SKM-1 treated with dmso at 0.1 percent for 144 hours (cell line): ENCODE results near the gene NIPAL4.
A peak's percentile ranks its signal among the peaks of the same experiment; 100 is the strongest.
"Not testable (repeated sequence)": the region's sequence is repeated elsewhere in the genome, so short reads cannot be mapped to it uniquely, and the experiment has no call there.

Experiments
- DNase-seq: peaks from one replicate; lab custom pipeline; 2025; ENCODE audit not compliant: unreplicated experiment; lab: John Stamatoyannopoulos, UW

The NIPAL4 gene

GRCh38 chr5:157459715-157460599 lies at the start of gene NIPAL4:
NIPAL4 (plus strand) TSS chr5:157460213; CDS start chr5:157460321, 108 bp downstream.
- DNase-seq, result no peak

- DNase-seq, result no peak
Measured at GRCh38 chr5:157415838-157416237, 44.2 kb upstream of the NIPAL4 start.

DNA sequence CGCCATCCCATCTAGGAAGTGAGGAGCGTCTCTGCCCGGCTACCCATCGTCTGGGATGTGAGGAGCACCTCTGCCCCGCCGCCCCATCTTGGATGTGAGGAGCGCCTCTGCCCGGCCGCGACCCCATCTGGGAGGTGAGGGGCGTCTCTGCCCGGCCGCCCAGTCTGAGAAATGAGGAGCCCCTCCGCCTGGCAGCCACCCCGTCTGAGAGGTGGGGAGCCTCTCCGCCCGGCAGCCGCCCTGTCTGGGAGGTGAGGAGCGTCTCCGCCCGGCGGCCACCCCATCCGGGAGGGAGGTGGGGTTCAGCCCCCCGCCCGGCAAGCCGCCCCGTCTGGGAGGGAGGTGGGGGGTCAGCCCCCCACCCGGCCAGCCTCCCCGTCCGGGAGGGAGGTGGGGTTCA lies 40.5 kb upstream of the NIPAL4 start:
- DNase-seq, result not testable (repeated sequence)

DNA sequence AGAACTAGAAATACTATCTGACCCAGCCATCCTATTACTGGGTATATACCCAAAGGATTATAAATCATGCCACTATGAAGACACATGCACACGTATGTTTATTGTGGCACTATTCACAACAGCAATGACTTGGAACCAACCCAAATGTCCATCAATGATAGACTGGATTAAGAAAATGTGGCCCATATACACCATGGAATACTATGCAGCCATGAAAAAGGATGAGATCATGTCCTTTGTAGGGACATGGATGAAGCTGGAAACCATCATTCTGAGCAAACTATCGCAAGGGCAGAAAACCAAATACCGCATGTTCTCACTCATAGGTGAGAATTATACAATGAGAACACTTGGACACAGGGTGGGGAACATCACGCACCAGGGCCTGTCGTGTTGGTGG lies 30.1 kb upstream of the NIPAL4 start:
- DNase-seq, result not testable (repeated sequence)

- DNase-seq, result peak; percentile 85
Measured at GRCh38 chr5:157431544-157432200, 28.3 kb upstream of the NIPAL4 start.

DNA sequence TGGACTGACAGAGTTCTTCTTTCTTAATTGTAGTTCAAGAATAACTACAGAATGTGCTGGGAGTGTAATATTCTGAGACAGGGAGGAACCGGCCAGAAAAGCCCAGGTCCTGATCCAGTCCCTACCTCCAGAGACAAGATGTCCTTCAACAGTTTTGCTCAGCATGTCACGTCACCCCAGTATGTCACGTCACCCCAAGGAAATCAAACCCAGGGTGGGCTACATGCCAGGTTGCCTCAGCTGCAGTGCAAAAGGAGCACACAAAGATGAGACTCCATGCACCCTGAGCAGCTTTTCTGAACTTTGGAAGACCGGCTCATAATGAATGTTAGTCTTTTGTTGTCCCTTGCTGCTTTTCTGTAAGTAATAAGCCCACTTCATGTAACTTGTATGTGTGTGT lies 25.9 kb upstream of the NIPAL4 start:
- DNase-seq, result no peak

- no peak for DNase-seq
Measured at GRCh38 chr5:157443041-157443549, 16.9 kb upstream of the NIPAL4 start.

DNA sequence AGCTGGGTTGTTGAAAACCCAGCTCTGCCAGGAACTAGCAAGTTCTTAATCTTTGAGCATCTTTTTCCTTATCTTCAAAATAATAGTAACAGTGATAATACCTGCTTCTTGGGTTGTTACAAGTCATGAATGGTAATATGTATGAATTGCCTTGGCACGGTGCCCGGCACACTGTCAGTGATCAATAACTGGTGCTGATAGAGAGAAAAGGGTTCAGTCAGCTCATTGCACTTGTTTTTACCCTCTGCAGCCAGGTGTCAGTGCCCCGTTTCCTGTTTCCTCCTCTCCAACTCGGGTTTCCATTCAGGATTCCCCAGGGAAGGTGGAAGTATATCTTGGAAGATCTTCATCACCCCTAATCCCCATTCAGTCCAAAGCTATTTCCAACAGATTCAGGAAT lies 15.8 kb upstream of the NIPAL4 start:
- no peak for DNase-seq

- no peak for DNase-seq
Measured at GRCh38 chr5:157445745-157446411, 14.1 kb upstream of the NIPAL4 start.

DNA sequence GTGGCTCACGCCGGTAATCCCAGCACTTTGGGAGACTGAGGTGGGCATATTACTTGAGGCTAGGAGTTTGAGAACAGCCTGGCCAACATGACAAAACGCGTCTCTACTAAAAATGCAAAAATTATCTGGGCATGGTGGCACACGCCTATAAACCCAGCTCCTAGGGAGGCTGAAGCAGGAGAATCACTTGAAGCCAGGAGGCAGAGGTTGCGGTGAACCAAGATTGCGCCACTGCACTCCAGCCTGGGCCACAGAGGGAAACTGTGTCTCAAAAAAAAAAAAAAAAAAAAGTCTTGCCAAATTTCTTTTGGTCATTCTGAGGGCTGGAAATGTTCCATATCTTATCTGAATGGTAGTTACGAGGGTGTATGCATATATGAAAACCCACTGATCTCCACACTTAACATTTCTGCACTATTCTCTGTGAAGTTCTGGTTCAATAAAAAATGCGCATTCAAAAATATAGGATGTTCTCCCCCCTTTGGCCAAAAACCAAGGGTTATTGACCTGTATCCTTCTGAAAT lies 13.5 kb upstream of the NIPAL4 start:
- no peak for DNase-seq

GRCh38 chr5:157447201-157447637 lies 12.8 kb upstream of the NIPAL4 start:
- no peak for DNase-seq

- no peak for DNase-seq
Measured at GRCh38 chr5:157449011-157449723, 10.8 kb upstream of the NIPAL4 start.

DNA sequence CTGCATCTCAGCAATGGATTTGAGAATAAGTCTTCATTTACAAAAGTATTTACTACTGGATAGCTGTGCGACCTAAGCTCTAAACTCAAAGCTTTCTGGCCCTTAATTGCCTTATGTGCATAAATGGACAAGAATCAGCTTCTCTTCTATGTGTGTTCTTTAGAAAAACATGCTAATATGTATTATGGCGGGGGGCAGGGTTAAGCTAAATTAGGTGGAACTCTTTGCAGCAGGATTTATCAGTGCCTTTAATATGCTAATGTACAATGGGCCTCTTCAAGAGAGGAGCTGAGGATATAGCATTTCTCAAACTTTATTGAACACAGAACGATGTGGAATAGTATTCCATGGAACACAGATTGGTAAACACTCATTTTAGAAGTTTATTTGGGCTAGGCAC lies 10.0 kb upstream of the NIPAL4 start:
- DNase-seq, result no peak

GRCh38 chr5:157451806-157452205 lies 8.2 kb upstream of the NIPAL4 start:
- DNase-seq, result no peak

DNA sequence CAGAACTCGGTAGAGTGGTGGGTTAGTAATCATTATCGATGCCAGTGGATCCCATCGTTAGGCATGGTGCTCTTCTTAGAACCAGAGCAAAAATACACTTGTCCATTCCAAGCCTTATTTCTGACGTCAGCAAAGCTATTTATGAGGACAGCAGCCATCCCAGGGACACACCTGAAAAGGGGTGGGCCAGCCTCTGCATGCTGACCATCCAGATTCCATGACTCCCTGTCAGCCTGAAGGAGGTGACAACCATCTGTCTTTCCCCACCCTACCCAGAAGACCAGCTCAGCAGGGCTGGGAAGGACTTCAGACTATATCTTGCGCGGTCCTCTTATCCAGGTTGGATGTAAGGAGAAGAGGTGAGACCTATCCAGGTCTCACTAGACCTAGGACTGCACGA lies 5.7 kb upstream of the NIPAL4 start:
- no peak for DNase-seq

DNA sequence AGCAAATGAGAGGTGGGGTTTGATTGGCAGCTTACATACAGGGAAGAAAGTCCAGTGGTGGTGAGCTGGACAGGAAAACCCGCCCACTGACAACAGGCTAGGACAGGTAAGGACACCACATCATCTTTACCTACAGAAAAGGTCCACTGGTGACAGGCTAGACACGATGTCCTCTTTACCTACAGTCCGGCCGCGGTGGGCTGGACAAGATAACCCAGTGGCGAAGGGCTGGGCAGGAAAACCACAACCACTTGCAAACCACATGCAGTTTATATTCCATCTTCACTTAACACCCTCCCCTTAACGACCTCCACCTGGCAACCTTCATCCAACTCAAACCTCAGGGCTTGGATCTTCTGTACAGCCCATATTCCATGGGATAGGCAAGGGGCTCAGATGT lies 5.0 kb upstream of the NIPAL4 start:
- DNase-seq, result no peak

- no peak for DNase-seq
Measured at GRCh38 chr5:157456301-157456700, 3.7 kb upstream of the NIPAL4 start.

GRCh38 chr5:157457391-157457790 lies 2.6 kb upstream of the NIPAL4 start:
- no peak for DNase-seq

DNA sequence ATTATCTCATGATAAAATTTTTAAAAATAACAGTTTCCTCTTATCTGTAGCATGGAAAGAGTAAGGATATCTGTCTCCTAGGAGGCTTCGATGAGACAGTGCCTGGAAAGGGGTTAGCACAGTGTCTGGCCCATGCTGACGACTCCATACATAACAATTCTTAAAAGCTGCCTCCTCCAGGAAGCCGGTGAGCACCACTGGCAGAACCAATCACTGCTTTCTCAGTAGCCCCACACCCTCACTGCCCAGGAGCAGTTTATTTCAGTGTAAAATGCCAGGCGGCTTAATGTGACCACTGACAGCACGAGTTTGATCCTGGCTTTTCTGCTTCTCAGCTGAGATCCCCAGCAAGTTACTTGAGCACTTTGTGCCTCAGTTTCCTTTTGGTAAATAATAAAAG lies 1.2 kb upstream of the NIPAL4 start:
- DNase-seq, result no peak

DNA sequence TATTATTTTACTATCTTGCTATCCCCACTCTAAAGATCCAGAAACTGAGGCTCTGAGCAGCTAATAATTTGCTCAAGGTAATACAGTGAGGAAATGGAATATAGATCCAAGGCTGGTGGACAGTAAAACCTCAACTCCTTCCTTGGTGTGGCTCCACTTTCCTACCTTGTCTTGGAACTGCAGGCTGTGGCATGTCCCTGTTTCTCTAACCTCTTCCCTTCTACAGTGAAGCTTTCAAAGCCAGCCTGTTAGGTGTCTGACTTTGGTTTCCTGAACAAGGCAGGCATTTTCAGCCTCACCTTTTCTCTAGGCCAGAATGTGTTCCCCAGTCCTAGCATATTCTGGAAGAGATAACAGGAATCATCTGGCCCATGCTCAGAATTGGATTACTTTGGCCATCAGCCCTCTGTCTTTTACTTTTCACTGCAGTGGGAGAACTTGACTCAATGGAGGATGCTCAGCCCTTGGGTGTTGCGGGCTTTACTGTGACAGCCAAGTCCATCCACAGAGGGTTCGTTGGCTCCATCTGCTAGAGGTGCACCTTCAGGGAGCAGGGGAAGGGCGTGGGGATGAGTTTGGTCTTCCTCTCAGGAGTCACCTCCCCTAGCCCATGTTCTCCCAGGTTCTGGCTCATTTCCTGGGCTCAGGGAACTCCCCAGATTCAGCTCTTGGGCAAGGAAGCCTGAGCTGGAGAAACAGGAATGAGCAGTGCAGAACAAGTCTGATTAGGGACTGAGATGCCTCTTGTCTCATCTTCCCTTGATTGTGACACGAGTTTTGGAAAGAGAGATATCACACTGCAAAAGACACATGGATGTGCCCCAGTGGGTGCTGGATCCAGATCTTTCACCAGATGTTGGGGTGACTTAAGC lies 1.1 kb downstream of the NIPAL4 start:
- DNase-seq, result no peak
